ENCODE results near the gene ST6GALNAC1. TPM values are rescaled to one million over a fixed set of nuclear protein-coding genes. Genes with fewer than 3 reads are reported as not detected.

Gene ST6GALNAC1
- polyA plus RNA-seq, 1 donor (not counting 4 experiments of a cell fraction or from before 2014, with no cell fraction given): 0.46 TPM

- no peaks in the 10 kb centered on the region for H3K4me1 ChIP-seq (ENCODE audit: control insufficient read depth, extremely low read depth, insufficient read depth, low read length)
- no peak overlapping the region for H3K9ac ChIP-seq (ENCODE audit: control insufficient read depth, extremely low read depth, insufficient read depth, low read length)
- H4K20me1 ChIP-seq (ENCODE audit: control insufficient read depth, extremely low read depth, insufficient read depth, low read length): no peaks in the 10 kb centered on the region
- H3K27me3 ChIP-seq (ENCODE audit: control insufficient read depth, extremely low read depth, insufficient read depth, low read length): no peaks in the 10 kb centered on the region
- DNase-seq (ENCODE audit: low read depth, low spot score) (no peak), FAIRE-seq (no peak)
- TF ChIP-seq EZH2 (IDR thresholded peaks at IDR 0.05; ENCODE audit: low read length): no peak
- no peak for TF ChIP-seq CTCF (optimal IDR thresholded peaks at IDR 0.05 in 1 of 3, IDR thresholded peaks at IDR 0.05 in 1 of 3, conservative IDR thresholded peaks at IDR 0.05 in 1 of 3; ENCODE audit: extremely low read depth in 1 of 3, insufficient read depth in 2 of 3, low read length in 3 of 3)
- H3K9me1 ChIP-seq (ENCODE audit: control insufficient read depth, extremely low read depth, insufficient read depth, low read length): no peaks in the 10 kb centered on the region
- no peak overlapping the region for H3K4me2 ChIP-seq (ENCODE audit: control insufficient read depth, extremely low read depth, insufficient read depth, low read depth, low read length)
- no peak overlapping the region for H3K4me3 ChIP-seq (ENCODE audit: control insufficient read depth in 2 of 3, extremely low read depth in 1 of 3, insufficient read depth in 2 of 3, low read depth in 1 of 3, low read length in 3 of 3)
- no peak overlapping the region for H3K27ac ChIP-seq (ENCODE audit: control insufficient read depth, insufficient read depth, low read length)
- dilution Hi-C loops (cut with MboI; ENCODE audit: extremely low pct_ligation_motif_present, low sequenced_read_pairs): no loop called here
- H3K9me3 ChIP-seq (ENCODE audit: control insufficient read depth, low read depth, low read length): no peaks in the 10 kb centered on the region
- no peaks in the 10 kb centered on the region for H3K36me3 ChIP-seq (ENCODE audit: control insufficient read depth in 2 of 2, extremely low read depth in 1 of 2, insufficient read depth in 2 of 2, low read length in 2 of 2)
- H2AFZ ChIP-seq (ENCODE audit: control insufficient read depth, low read length): no peak overlapping the region
- no peaks in the 10 kb centered on the region for H3K79me2 ChIP-seq (ENCODE audit: control insufficient read depth, insufficient read depth, low read length)
These were observed 9.8 kb downstream of the ST6GALNAC1 start for GRCh38 chr17:76633628-76634328.

- dilution Hi-C loops (cut with MboI; ENCODE audit: extremely low pct_ligation_motif_present, low sequenced_read_pairs): no loop called here
- FAIRE-seq: no peak
These were observed 11.6 kb downstream of the ST6GALNAC1 start for GRCh38 chr17:76631821-76632565.

More at GRCh38 chr17:76631821-76632565, 11.6 kb downstream of the ST6GALNAC1 start:
- no peak overlapping the region for H2AFZ ChIP-seq (ENCODE audit: control insufficient read depth, low read length)
- H3K4me3 ChIP-seq (ENCODE audit: control insufficient read depth in 2 of 3, extremely low read depth in 1 of 3, insufficient read depth in 2 of 3, low read depth in 1 of 3, low read length in 3 of 3): no peak overlapping the region
- no peaks in the 10 kb centered on the region for H3K27me3 ChIP-seq (ENCODE audit: control insufficient read depth, extremely low read depth, insufficient read depth, low read length)
- no peaks in the 10 kb centered on the region for H3K9me3 ChIP-seq (ENCODE audit: control insufficient read depth, low read depth, low read length)
- no peak for DNase-seq (ENCODE audit: low read depth, low spot score)
- H3K27ac ChIP-seq (ENCODE audit: control insufficient read depth, insufficient read depth, low read length): no peak overlapping the region
- H3K4me1 ChIP-seq (ENCODE audit: control insufficient read depth, extremely low read depth, insufficient read depth, low read length): no peaks in the 10 kb centered on the region
- H3K36me3 ChIP-seq (ENCODE audit: control insufficient read depth in 2 of 2, extremely low read depth in 1 of 2, insufficient read depth in 2 of 2, low read length in 2 of 2): no peaks in the 10 kb centered on the region
- H3K9ac ChIP-seq (ENCODE audit: control insufficient read depth, extremely low read depth, insufficient read depth, low read length): no peak overlapping the region
- TF ChIP-seq CTCF (optimal IDR thresholded peaks at IDR 0.05 in 1 of 3, IDR thresholded peaks at IDR 0.05 in 1 of 3, conservative IDR thresholded peaks at IDR 0.05 in 1 of 3; ENCODE audit: extremely low read depth in 1 of 3, insufficient read depth in 2 of 3, low read length in 3 of 3) (no peak), EZH2 (IDR thresholded peaks at IDR 0.05; ENCODE audit: low read length) (no peak)
- no peaks in the 10 kb centered on the region for H3K9me1 ChIP-seq (ENCODE audit: control insufficient read depth, extremely low read depth, insufficient read depth, low read length)
- no peak overlapping the region for H3K4me2 ChIP-seq (ENCODE audit: control insufficient read depth, extremely low read depth, insufficient read depth, low read depth, low read length)
- no peaks in the 10 kb centered on the region for H3K79me2 ChIP-seq (ENCODE audit: control insufficient read depth, insufficient read depth, low read length)
- no peaks in the 10 kb centered on the region for H4K20me1 ChIP-seq (ENCODE audit: control insufficient read depth, extremely low read depth, insufficient read depth, low read length)
